Stimulated activated CD8-positive, alpha-beta memory T cell treated with anti-CD3 and anti-CD28 coated beads, Interleukin-7, amount 100 ng/mL, for 4 hours (primary cell): ENCODE results near the gene PFKFB2.
A peak's percentile ranks its signal among the peaks of the same experiment; 100 is the strongest.

Experiments used
- DNase-seq, 2 donors: peaks; one replicate each; pipeline ENCODE4 v3.0.0-alpha.2; 2020; ENCODE audit warnings: low read depth in 2 of 2

Gene PFKFB2

DNA sequence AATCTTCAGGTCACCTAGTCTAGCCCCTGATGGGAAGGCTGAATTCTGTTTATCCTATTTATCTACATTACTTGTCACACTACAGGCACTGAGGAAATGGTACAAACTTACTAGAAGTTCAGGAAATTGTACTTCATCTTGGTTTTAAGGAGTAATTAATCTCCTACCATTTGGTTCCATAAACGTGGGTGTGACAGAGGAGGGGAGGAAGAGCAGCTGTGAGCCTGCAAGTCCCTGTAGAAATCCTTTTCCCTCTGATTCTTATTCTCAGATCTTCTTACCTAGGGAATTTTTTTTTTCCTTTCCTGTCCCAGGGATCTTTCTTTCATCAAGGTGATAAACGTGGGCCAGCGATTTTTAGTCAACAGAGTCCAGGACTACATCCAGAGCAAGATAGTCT lies 14.1 kb downstream of the PFKFB2 start:
- no peak for DNase-seq

DNA sequence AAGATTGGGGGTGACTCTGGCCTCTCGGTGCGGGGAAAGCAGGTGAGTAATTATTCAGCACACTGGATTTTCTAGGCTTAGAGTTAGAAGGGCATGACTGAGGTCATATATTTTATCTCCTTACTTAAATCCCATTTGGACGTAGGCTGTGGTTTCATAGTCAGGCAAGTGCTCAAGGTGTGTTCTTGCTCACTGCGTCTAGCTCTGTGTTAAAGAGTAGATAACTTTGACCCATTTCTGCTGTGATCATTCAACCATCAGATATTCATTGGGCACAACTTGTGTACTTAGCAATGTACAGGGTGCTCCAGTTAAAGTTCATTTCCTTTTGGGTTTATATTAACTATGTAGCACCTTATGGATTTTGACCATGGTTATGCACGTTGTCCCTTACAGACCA lies 14.6 kb downstream of the PFKFB2 start:
- DNase-seq = no peak

DNA sequence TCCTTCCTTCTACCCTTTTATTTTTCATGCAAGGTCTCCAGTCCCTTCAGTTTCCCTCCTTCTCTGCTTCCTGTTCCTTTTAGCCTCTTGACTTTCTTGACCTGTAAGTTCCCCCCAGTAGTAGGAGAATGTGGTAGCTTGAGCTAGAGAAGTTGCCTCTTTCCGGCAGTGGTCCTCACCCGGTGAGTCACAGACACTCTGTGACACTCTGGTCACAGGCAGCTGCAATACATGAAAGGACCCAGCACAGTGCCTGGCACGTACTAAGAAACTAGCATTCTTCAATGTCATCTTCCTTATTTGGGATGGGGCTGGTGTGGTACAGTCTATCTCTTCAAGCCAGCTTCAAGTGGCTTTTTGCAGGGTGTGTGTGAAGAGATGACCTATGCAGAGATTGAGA lies 16.0 kb downstream of the PFKFB2 start:
- DNase-seq = no peak

DNA sequence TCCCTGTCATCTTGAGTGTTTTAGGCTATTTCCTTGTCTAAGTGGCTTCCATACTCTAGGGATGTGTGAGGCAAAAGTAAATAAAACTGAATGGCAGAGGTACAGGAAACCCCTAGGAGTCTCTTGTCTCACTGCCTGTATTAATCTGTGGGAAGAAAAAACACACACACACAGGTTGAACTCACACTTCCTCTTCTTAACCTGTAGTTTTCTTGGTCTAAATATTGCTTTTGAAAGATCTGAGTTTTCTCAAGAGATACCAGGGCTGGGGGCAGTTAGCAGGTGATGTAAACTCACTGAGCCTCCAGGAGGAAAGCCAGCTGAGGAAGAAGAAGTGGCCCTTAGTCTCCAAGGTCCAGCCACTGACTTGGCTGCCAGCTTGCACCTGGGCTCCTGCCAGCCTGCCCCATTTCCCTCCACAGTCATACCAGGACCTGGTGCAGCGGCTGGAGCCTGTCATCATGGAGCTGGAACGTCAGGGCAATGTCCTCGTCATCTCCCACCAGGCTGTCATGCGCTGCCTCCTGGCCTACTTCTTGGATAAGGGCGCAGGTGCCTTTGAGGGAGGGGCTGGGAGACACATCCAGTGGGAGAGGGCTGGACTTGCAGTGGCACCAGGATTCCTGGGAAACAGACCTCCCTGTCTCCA lies 16.9 kb downstream of the PFKFB2 start:
- no peak for DNase-seq

DNA sequence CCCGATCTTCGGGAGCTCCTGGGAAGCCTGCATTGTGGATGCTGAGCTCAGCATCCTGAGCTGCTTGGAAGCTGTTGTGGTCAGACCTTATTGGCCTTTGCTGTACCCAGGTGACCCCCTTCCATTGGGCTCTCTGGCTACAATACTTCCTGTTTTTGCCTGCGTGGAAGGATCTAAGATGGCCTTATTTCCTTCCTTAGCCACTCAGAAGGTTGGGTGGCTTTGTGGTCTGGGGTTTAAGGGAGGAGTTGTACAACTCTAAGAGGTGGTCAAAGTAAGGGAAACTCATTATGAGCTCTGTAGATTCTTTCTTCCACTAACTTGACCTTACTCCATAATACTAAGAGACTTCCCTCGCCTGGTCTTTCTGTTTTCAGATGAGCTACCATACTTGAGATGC lies 17.7 kb downstream of the PFKFB2 start:
- no peak for DNase-seq

DNA sequence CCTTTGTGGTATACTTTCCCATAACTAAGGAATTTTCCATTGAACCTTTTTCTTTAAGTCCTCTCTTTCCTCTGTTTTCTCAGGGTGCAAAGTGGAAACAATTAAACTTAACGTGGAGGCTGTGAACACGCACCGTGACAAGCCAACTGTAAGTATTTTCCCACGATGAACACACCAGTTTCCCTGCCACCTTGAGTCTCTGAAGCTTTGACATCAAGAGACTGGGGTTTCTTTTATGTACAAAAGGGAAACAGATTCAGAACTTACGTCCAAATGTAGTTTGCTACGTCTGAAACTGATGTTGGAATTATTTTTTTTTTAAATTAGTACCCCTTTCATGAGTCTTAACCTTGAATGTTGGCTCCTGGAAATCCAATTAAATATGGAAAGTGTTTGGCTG lies 18.4 kb downstream of the PFKFB2 start:
- no peak for DNase-seq

DNA sequence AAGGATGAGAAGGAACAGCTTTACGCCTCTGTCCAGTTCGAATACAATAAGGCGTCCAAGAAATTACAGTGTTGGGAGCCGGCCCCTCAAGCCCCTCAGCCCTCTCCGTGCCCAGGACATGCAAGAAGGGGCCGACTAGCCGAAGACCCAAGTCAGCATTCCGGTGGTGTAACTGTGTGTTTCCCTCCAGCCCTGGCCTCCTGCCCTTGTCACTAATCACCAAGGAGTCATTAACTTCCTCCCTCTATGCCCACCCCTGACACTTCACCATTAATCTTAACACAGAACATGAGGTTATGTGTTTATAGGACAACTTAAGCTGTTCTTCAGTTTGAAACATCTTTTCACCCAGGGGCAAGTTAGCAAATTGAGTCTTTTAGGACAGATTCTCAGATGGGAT lies 19.2 kb downstream of the PFKFB2 start:
- DNase-seq = no peak

DNA sequence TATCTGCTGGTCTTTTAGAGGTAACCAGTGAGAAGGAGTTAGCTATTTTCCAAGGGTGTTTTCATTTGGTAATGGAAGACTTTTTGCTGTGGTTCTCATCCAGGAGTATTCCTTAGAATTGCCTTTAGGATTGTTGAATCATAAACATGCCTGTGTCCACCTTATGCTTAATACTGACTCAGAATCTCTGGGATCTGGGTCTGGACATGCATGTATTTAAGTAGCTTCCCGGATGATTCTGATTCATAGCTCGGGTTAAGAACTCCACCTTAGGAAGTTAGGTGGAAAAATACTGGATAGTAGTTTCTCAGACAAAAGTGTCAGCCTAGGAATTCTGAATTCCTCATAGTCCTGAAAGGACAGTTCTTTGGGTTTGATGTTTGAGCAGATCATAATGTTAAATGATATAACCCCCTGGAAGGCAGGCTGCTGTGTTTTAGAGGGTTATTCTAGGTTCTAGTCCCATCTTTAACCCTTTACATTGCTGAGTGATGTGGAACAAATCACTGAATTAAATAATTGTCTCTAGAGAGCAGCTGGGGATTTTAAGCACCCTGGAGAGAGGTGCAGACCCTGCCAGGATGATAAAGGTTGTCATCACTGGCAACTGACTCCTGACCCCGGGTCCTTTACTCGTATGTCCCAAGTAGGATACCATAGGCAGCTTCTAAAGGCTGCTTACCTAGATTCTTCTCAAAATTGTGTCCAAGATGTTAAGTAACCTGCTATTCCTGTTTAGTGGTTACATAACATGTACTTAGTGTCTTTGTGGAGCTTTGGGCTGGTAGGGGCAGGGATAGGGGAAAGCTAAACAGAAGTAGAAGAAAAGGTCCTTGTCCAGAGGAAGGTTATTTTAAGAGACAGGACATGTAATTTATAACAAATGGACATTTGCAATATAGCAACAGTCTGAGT lies 21.1 kb downstream of the PFKFB2 start:
- DNase-seq = no peak

DNA sequence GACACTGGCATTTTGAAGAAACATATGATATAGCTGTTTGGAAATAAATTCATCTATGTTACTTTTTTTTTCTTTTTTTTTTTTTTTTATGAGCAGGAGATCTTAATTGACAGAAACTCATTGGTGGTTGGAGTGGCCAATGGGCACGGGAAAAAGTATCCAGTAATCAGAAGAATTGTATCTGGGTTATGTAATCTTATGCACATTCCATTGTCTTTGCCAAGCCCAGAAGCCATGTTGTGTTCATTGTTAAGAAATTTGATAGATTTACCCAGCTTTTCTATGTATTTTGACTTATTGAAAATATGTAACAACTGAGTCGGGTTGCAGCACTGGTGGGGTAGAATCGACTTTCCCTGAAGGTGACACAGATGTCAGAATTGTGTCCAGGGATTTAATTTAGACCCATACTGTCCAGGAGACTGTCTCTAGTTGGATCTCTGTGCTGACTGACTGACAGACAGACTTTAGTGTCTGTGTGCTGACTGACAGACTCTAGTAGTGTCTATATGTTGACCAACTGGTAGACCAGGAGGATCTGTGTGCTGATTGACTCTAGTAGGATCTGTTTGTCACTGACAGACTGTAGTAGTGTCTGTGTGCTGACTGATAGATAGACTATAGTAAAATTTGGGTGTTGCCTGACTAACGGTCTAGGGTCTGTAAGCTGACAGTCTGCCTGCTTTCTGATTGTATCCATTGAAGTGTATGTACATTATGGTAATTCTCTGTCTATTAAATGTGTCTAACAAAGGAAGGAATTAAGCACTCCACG lies 23.3 kb downstream of the PFKFB2 start:
- DNase-seq = no peak

DNA sequence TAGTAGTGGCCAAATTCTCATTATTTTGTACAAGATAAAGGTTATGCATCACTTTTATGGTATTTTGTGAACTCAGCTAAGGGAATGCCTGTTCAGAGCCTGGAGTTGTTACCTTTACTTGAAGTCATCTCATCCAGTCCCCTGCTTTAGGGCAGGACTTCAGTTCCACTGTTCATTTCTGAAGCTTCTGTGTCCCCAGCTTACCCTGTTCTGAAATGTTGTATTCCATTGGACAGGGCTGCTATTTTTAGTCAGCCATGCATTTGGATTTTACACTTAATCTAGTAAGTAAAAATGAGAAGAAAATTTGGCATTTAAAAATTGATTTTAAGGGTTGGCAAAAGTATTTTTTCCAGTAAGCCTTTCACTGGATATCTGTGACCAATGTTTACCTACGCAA lies 23.9 kb downstream of the PFKFB2 start:
- no peak for DNase-seq

DNA sequence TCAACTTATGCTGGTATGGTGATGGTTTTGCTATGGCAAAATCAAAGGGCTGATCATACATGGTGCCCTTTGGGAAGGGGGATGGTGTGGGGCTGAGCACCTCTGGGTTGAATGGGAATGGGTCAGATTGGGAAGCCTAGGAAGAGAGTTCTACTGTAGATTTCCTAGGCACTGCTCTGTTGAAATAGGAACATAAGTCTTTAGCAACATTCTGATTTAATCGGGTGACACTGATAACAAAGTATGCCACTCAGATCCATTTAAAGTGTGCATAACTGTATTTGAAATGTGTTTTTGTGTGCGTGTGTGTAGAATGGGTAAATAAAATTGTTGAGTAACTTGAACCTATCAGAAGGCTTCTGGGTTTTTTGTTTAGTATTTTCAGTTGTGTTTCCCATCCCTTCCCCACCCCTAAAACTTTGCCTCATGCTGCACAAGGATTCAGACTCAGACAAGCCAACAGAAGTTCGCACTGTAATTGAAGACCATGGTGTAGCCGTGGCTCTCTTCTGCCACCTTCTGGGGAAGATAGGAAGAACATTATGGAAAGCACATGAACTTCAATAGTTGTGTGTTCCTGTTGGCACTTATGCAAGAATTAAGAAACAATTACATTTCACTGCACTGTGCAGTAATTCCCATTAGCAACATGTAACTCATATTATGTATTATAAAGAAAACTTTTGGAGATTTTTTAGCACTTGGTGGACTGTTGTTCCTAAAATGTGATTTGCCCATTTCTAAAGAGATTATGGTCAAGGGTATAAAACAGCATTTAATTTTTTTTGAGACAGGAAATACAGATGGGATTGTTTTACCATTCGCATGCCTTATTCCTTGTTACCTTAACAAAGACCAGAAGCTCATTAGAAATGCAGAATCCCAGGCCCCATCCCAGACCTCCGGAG lies 24.6 kb downstream of the PFKFB2 start:
- DNase-seq = peak; percentile 16 to 35

DNA sequence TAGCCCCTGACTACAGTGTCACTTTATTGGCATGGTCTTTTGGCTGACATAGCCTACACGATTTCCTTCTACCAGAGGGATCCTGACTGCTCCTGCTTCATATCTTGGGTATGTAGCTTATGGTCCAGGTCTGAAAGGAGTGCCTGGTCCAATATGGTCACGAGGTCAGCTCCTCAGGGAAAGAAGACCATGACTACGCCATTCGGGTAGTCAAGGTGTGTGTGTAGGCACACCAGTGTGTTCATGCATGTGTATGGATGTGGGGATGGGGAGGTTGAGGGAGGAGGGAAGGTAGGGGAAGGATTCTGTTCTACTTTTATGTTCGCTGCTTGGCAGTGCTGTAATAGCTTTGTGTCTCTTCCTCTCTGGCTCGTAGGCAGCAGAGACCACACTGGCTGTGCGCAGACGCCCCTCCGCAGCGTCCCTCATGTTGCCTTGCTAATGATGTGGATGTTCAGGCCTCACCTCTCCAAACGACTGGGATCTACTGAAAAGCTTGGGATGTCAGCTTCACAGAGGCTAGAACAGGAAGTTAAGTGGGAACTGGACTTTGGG lies 25.6 kb downstream of the PFKFB2 start:
- DNase-seq = no peak

DNA sequence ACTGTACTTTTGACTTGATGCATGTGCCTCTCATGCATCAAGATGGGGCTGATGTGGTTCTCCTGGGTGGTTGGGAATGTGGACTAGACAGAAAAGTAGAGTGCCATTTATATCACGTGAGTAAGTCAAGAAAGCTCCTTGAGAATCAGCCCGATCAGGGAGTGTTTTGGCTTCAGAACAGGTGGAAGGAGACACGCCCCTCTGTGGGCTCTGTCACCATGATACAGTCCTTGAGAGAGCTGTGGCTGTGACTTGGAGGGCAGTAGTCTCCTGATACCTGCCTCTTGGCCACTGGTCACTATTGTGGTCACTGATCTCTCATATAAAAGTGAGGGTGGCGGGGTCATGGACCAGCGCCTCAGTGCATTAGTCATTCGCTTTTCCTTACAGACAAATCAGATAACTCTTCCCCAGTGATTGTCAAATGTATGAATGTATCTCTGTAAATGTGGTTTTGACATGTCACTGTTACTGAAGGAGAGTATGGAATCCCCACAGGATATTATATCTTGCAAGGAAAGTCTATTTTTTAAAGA lies 26.7 kb downstream of the PFKFB2 start:
- DNase-seq = no peak

DNA sequence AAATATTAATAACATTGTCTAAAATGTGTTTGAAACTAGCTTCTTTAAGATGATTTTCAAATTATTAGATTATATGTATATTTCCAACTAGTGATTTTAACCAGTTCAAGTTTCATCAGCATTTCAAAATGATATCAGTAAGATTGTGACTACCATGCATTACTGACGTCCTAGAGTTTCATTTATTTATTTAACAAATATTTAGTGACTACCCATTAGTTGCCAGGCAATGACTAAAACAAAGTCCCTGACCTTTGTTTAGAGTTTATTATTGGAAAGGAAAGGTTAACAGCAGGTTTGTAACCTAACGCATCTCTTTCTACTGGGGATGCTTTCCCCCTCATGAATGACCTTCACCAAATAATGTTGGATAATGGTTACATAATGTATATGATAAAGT lies 28.0 kb downstream of the PFKFB2 start:
- no peak for DNase-seq

DNA sequence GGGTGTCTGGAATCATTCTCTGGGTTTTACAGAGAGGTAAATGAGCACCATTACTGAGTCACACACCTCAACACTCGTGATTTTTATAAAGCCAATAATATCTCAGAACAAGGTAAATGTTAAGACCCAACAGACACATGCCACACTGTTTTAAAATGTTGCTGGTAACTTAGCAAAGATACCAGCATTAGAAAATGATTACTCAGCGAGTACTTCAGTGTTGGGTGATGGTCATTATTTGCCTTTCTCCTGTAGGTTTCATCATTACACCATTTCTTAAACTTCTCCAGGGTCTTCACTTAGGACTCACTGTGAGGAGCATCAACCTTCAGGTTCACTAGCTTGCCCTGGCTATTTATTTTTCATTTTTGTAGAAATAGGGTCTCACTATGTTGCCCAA lies 28.7 kb downstream of the PFKFB2 start:
- DNase-seq = no peak

DNA sequence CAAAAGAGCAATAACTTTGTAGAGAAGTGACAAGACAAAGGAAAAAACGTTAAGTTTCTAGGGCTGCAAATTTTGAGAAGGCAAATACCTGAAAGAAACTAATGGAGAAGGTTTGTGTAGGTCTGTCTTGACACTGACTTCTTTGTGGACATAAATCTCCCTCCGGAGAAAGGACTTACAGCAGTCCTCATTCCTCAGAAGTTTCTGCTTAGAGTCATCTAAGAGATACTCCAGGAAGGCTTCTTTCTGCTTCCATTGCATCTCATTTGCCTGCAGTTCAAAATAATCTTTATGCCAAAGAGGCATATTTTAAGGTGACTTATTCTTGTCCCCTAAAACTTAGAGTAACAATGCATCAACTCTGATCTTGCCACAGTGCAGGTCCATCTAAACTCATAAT lies 31.2 kb downstream of the PFKFB2 start:
- DNase-seq = no peak

DNA sequence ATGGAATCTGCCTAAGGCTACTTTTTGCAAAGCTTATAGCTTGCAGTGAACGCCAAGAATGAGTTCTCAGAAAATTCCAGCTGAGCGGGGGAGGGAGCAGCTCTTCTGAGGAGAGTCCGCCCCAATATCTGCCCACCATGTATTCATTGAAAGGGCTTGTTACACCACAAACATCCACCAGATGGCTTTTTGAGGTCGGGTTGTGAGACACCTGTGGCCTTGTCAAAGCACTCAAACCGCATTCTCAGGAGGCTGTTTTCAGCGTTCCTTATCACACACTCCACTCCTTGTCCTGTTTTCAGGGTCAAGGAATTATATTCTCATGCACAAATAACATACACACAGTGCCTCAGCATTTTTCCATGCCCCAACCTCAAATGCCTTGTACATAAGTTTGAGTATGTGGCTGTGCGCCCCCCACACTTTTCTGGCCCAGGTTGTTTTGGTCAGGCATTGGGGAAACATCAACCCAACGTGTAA lies 31.7 kb downstream of the PFKFB2 start:
- DNase-seq = peak; percentile 29 to 30

DNA sequence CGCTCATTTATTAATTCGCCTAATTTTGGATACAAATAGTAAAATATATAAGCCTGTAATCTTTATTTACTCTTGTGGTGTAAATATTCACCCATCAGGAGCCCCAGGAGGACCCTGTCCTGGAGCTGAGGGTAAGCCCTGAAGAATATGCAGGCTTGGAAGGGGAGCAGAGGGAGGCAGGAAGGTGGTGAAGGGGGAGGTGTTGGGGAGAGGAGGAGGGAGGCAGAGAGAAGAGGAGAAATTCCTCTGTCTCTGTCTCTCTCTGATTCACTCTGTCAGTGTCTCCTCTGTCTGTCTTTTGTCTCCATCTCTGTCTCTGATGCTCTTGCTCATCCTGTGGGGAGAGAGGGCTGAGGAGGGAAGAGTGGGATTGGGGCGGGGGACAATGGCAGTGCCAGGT lies 32.8 kb downstream of the PFKFB2 start:
- DNase-seq = no peak

DNA sequence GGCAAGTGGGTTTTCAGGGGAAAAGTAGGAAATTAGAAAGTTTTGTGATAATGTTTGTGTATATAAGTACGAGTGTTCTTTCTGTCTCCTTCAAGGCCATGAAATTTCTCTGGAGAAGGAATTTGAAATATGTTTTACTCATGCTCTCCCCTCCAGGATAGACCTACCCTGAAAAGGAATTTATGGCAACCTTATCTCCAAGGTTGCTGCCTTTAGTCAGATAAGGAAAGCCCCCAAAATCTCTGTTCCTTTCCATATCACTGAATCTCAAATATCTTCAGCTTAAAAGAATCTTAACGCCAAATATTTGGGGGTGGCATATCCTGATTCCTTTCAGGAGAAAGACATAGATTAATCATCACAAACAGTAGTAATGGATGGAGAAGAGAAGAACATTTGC lies 35.1 kb downstream of the PFKFB2 start:
- no peak for DNase-seq

DNA sequence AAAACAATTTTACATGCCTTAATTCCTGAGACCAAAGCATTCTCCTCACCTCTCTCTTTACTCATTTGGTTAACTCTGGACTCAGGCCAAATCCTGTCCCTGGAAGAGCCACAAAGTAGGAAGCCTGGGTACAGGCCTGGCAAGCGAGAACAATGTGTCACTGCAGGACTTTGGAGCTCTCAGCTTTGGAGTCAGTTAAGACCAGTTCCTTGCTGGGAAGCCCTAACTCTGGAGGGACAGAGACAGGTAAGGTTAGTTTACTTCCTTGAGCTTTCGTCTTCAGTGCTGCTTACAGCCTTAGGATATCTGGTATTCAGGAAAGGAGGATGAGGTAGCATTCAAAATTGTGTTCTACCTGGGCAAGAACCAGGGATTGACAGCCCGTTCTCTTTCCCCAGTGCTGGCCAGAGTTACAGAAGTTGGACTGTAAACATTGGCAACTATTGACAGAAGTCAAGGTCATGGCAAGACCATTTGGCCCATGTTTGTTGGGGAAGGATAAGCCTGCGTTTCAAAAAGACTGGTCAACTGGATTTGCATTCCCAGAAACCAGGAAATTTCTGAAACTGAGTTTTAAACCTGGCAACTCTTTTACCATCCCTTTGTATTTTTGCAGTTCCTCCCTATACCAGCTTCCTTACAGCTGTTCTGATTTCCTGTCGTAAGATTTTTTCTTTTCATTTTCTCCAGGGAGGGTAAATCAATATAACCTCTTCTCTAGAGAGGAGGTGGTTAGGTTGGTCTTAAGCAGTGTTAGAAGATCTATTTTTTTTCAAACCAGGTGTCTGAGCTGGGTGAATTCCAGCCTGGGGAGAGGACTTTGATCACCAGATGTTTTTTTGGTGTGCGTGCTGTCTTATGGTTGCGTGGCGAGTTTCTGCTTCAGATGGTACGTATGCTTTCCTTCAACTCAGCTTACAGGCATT lies 35.9 kb downstream of the PFKFB2 start, which contains the start of gene C4BPB:
Gene C4BPB, plus strand, starts transcription at position 160 of the 926 bp plus-strand sequence. Its CDS starts 672 bp downstream, at position 832.
- DNase-seq = no peak
